ENCODE measurements around the gene PNLIPRP2. TPM values are rescaled to one million over a fixed set of nuclear protein-coding genes. Genes with fewer than 3 reads are reported as not detected.

Gene PNLIPRP2
- total and polyA plus RNA-seq, 4 donors = 0.06 to 1.0 (median 0.08) TPM; not detected in 1

GRCh38 chr10:116627386-116627933 is 6.7 kb downstream of the PNLIPRP2 start:
- H3K9ac ChIP-seq (ENCODE audit: insufficient read depth in 1 of 2, low read length in 2 of 2) = no peak overlapping the region
- H3K9me3 ChIP-seq (ENCODE audit: control insufficient read depth in 4 of 4, insufficient read depth in 3 of 4, low read length in 3 of 4) = peaks cover 0 to 2% (median 0%) of the 10 kb centered on the region in 4 donors
- no peak for ATAC-seq (ENCODE audit: insufficient read depth, low FRiP score)
- H3K4me3 ChIP-seq = no peak overlapping the region
- no peak for TF ChIP-seq CTCF (IDR thresholded peaks at IDR 0.05; ENCODE audit: control extremely low read depth, extremely low read depth)
- H3K27ac ChIP-seq (ENCODE audit: low read depth in 1 of 2, low read length in 1 of 2) = no peak overlapping the region
- peak; percentile 23 to 50 (median 43) for DNase-seq
- peaks cover 4 to 13% (median 4%) of the 10 kb centered on the region in 3 donors for H3K27me3 ChIP-seq (ENCODE audit: control insufficient read depth in 3 of 3, insufficient read depth in 3 of 3, low read length in 2 of 3)
- peaks cover 0 to 3% (median 0%) of the 10 kb centered on the region in 5 donors for H3K4me1 ChIP-seq (ENCODE audit: control insufficient read depth in 5 of 5, insufficient read depth in 5 of 5, low read length in 5 of 5)
- WGBS, 2 donors = 5% methylated on average over 41 to 49 of the region's 49 CpGs
- H3K36me3 ChIP-seq (ENCODE audit: control insufficient read depth in 4 of 4, insufficient read depth in 4 of 4, low read length in 4 of 4) = no peaks in the 10 kb centered on the region

GRCh38 chr10:116629340-116629739 is 8.6 kb downstream of the PNLIPRP2 start:
- DNase-seq = peak in 1 of 3 donors; percentile 3
- peaks cover 4 to 13% (median 4%) of the 10 kb centered on the region in 3 donors for H3K27me3 ChIP-seq (ENCODE audit: control insufficient read depth in 3 of 3, insufficient read depth in 3 of 3, low read length in 2 of 3)
- H3K4me3 ChIP-seq = no peak overlapping the region
- no peak for TF ChIP-seq CTCF (IDR thresholded peaks at IDR 0.05; ENCODE audit: control extremely low read depth, extremely low read depth)
- 78 to 82% methylated on average over 4 of the region's 4 CpGs for WGBS, 2 donors
- ATAC-seq (ENCODE audit: insufficient read depth, low FRiP score) = no peak
- H3K9ac ChIP-seq (ENCODE audit: insufficient read depth in 1 of 2, low read length in 2 of 2) = no peak overlapping the region
- no peaks in the 10 kb centered on the region for H3K36me3 ChIP-seq (ENCODE audit: control insufficient read depth in 4 of 4, insufficient read depth in 4 of 4, low read length in 4 of 4)
- H3K4me1 ChIP-seq (ENCODE audit: control insufficient read depth in 5 of 5, insufficient read depth in 5 of 5, low read length in 5 of 5) = peaks cover 0 to 3% (median 0%) of the 10 kb centered on the region in 5 donors
- no peak overlapping the region for H3K27ac ChIP-seq (ENCODE audit: low read depth in 1 of 2, low read length in 1 of 2)
- peaks cover 0 to 2% (median 0%) of the 10 kb centered on the region in 4 donors for H3K9me3 ChIP-seq (ENCODE audit: control insufficient read depth in 4 of 4, insufficient read depth in 3 of 4, low read length in 3 of 4)

- Histone ChIP-seq H3K27ac (ENCODE audit: low read depth in 1 of 2, low read length in 1 of 2) (no peak overlapping the region), H3K9ac (ENCODE audit: insufficient read depth in 1 of 2, low read length in 2 of 2) (no peak overlapping the region), H3K9me3 (ENCODE audit: control insufficient read depth in 4 of 4, insufficient read depth in 3 of 4, low read length in 3 of 4) (peaks cover 0 to 2% (median 0%) of the 10 kb centered on the region in 4 donors), H3K4me1 (ENCODE audit: control insufficient read depth in 5 of 5, insufficient read depth in 5 of 5, low read length in 5 of 5) (peaks cover 0 to 3% (median 0%) of the 10 kb centered on the region in 5 donors), H3K27me3 (ENCODE audit: control insufficient read depth in 3 of 3, insufficient read depth in 3 of 3, low read length in 2 of 3) (peaks cover 4 to 13% (median 4%) of the 10 kb centered on the region in 3 donors), H3K36me3 (ENCODE audit: control insufficient read depth in 4 of 4, insufficient read depth in 4 of 4, low read length in 4 of 4) (no peaks in the 10 kb centered on the region), H3K4me3 (no peak overlapping the region)
- 80 to 90% methylated on average over 2 of the region's 2 CpGs for WGBS, 2 donors
- ATAC-seq (ENCODE audit: insufficient read depth, low FRiP score) (no peak), DNase-seq (no peak)
- TF ChIP-seq CTCF (IDR thresholded peaks at IDR 0.05; ENCODE audit: control extremely low read depth, extremely low read depth) = no peak
These were observed 9.3 kb downstream of the PNLIPRP2 start for GRCh38 chr10:116630020-116630419.
